ENCODE data around the gene TFAM.

Gene TFAM

GRCh38 chr10:58360412-58361004 is 24.7 kb upstream of the TFAM start:
- Histone ChIP-seq H3K4me1 (peaks cover 6% of the 10 kb centered on the region), H3K4me3 (ENCODE audit: low read depth, low read length) (no peak overlapping the region), H3K79me2 (peaks cover 2% of the 10 kb centered on the region), H3K27ac (no peak overlapping the region), H3K36me3 (ENCODE audit: control insufficient read depth, insufficient read depth, low read length) (no peaks in the 10 kb centered on the region), H3K27me3 (ENCODE audit: control insufficient read depth, insufficient read depth, low read length) (no peaks in the 10 kb centered on the region), H3K4me2 (ENCODE audit: low read length) (no peak overlapping the region), H3K9me3 (ENCODE audit: control insufficient read depth, low read length) (no peaks in the 10 kb centered on the region), H2AFZ (no peak overlapping the region), H3K9ac (no peak overlapping the region)
- TF ChIP-seq CTCF (IDR thresholded peaks at IDR 0.05), result no peak

- Histone ChIP-seq H3K4me3 (ENCODE audit: low read depth, low read length) (no peak overlapping the region), H3K27me3 (ENCODE audit: control insufficient read depth, insufficient read depth, low read length) (no peaks in the 10 kb centered on the region), H3K4me2 (ENCODE audit: low read length) (no peak overlapping the region), H3K9ac (no peak overlapping the region), H3K36me3 (ENCODE audit: control insufficient read depth, insufficient read depth, low read length) (no peaks in the 10 kb centered on the region), H3K9me3 (ENCODE audit: control insufficient read depth, low read length) (no peaks in the 10 kb centered on the region), H3K27ac (no peak overlapping the region), H2AFZ (no peak overlapping the region), H3K4me1 (peaks cover 5% of the 10 kb centered on the region), H3K79me2 (peaks cover 2% of the 10 kb centered on the region)
- no peak for TF ChIP-seq CTCF (IDR thresholded peaks at IDR 0.05)
Observed at GRCh38 chr10:58361353-58361752, 23.9 kb upstream of the TFAM start.

DNA sequence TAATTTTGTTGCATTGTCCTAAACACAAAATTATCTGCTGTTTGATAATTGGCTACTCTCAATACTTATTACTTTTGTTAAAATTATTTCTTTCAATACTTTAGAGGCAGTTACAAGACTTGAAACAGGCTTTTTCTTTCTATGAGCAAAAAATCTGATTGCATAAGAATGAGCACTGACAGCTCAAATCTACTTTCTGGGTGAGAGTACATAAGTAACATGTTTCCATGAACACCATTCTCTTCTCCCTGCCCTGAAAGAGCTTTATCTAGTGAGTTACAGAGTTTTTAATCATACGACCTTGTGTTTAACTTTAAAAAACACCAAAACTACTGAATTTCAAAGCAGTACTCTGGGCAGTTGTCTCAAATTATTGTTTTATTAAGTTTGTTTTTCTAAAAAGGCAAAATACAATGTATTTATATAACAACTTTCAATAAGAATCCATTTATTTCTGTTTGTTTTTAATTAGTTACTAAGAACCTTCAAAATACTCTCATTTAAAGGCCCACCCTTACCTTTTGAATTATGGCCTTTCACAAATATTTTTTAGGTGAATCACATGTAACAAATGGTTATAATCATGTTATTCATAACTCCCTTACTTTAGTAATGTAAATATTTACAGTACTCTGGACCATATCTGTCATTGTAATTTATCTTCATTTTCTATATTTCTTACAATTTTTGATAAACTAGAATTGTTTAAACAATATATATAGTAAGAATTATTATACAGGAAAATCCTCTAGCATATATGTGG is 23.0 kb upstream of the TFAM start:
- no peaks in the 10 kb centered on the region for H3K79me2 ChIP-seq
- H3K27me3 ChIP-seq (ENCODE audit: control insufficient read depth, insufficient read depth, low read length), result no peaks in the 10 kb centered on the region
- H3K9me3 ChIP-seq (ENCODE audit: control insufficient read depth, low read length), result no peaks in the 10 kb centered on the region
- TF ChIP-seq CTCF (IDR thresholded peaks at IDR 0.05), result no peak
- no peaks in the 10 kb centered on the region for H3K4me1 ChIP-seq
- no peaks in the 10 kb centered on the region for H3K36me3 ChIP-seq (ENCODE audit: control insufficient read depth, insufficient read depth, low read length)
- no peak overlapping the region for H2AFZ ChIP-seq
- H3K4me2 ChIP-seq (ENCODE audit: low read length), result no peak overlapping the region
- H3K9ac ChIP-seq, result no peak overlapping the region
- no peak overlapping the region for H3K27ac ChIP-seq
- no peak overlapping the region for H3K4me3 ChIP-seq (ENCODE audit: low read depth, low read length)

GRCh38 chr10:58367069-58367468 is 18.1 kb upstream of the TFAM start:
- Histone ChIP-seq H3K4me2 (ENCODE audit: low read length) (no peak overlapping the region), H3K9me3 (ENCODE audit: control insufficient read depth, low read length) (no peaks in the 10 kb centered on the region), H3K36me3 (ENCODE audit: control insufficient read depth, insufficient read depth, low read length) (no peaks in the 10 kb centered on the region), H3K4me3 (ENCODE audit: low read depth, low read length) (no peak overlapping the region), H3K79me2 (no peaks in the 10 kb centered on the region), H3K27ac (no peak overlapping the region), H2AFZ (no peak overlapping the region), H3K9ac (no peak overlapping the region), H3K27me3 (ENCODE audit: control insufficient read depth, insufficient read depth, low read length) (no peaks in the 10 kb centered on the region), H3K4me1 (no peaks in the 10 kb centered on the region)
- no peak for TF ChIP-seq CTCF (IDR thresholded peaks at IDR 0.05)

DNA sequence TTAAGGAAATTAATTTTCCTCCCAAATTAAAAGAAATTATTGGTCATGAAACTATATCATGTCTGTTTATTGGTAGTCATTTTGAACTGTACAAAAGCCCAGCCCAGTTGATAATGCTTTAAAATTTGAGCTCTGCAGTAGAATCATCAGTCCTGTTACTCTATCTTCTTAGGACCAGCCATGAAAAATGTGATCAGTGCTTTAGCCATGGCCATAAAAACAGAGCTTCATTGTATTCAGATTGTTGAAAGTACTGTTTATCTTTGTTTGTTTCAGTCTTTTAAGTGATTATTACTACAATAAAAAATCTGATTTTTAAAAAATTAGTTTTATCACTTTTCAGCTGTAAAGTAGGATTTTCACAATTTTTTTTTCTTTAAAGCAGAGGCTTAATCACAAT is 13.7 kb upstream of the TFAM start:
- no peak overlapping the region for H3K27ac ChIP-seq
- H3K4me2 ChIP-seq (ENCODE audit: low read length), result no peak overlapping the region
- H3K9ac ChIP-seq, result no peak overlapping the region
- no peaks in the 10 kb centered on the region for H3K79me2 ChIP-seq
- H3K4me1 ChIP-seq, result no peaks in the 10 kb centered on the region
- H2AFZ ChIP-seq, result no peak overlapping the region
- TF ChIP-seq CTCF (IDR thresholded peaks at IDR 0.05), result no peak
- no peak overlapping the region for H3K4me3 ChIP-seq (ENCODE audit: low read depth, low read length)
- H3K27me3 ChIP-seq (ENCODE audit: control insufficient read depth, insufficient read depth, low read length), result no peaks in the 10 kb centered on the region
- no peaks in the 10 kb centered on the region for H3K36me3 ChIP-seq (ENCODE audit: control insufficient read depth, insufficient read depth, low read length)
- H3K9me3 ChIP-seq (ENCODE audit: control insufficient read depth, low read length), result no peaks in the 10 kb centered on the region

Measured in parathyroid adenoma (tissue), 2 donors.